ENCODE measurements around the gene SPPL3.

The SPPL3 gene

DNA sequence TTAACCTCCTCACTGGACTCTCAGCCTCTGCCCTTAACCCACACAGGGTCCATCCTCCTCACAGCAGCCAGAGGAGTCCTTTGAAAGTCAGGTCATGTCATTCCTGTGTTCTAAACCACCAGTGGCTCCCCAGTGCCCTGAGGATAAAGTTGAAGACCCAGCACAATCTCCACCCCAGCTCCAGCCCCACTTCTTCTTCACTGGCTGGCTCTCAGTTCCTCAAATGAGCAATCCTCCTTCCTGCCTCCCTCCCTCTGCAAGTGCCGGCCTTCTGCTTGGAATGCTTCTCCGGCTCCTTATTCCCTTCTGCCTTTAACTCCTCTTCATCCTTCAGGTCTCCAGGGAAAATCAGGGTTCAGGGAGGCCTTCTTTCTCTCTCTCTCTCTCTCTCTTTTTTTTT lies 32.0 kb upstream of the SPPL3 start:
- Histone ChIP-seq H3K27ac (ENCODE audit: extremely low read depth, low read depth, low read length) (no peak overlapping the region), H3K4me3 (ENCODE audit: low read depth, low read length) (no peak overlapping the region), H3K9me3 (ENCODE audit: control insufficient read depth, insufficient read depth, low read depth, low read length) (no peaks in the 10 kb centered on the region), H3K4me1 (ENCODE audit: control insufficient read depth, insufficient read depth, low read length) (no peaks in the 10 kb centered on the region), H3K36me3 (ENCODE audit: control insufficient read depth in 2 of 2, insufficient read depth in 1 of 2, low read length in 2 of 2) (no peaks in the 10 kb centered on the region)
- POLR2A ChIA-PET: no interaction called here
- TF ChIP-seq ZNF16 (tag by site-specific recombination; IDR thresholded peaks at IDR 0.05; ENCODE audit: low read depth) (no peak), ZNF677 (tag by site-specific recombination; IDR thresholded peaks at IDR 0.05) (no peak), ZNF140 (tag by site-specific recombination; IDR thresholded peaks at IDR 0.05) (no peak), ZNF274 (IDR thresholded peaks at IDR 0.05; ENCODE audit: low read length) (no peak), ZNF274 (tag by site-specific recombination; IDR thresholded peaks at IDR 0.05; ENCODE audit: borderline replicate concordance) (no peak), ZNF513 (tag by site-specific recombination; IDR thresholded peaks at IDR 0.05) (no peak), ZNF670 (tag by site-specific recombination; IDR thresholded peaks at IDR 0.05; ENCODE audit: low read depth) (no peak), ZFP41 (tag by site-specific recombination; IDR thresholded peaks at IDR 0.05; ENCODE audit: borderline replicate concordance) (no peak), KLF10 (tag by site-specific recombination; IDR thresholded peaks at IDR 0.05) (no peak)
- CTCF ChIA-PET: interaction anchor here (0.6 kb wide), 2 partner anchors 337 to 420 kb away, joined by 3 to 4 read pairs; no protein-coding TSS in a partner anchor

- H3K4me3 ChIP-seq (ENCODE audit: low read depth, low read length): no peak overlapping the region
- H3K9me3 ChIP-seq (ENCODE audit: control insufficient read depth, insufficient read depth, low read depth, low read length): no peaks in the 10 kb centered on the region
- H3K4me1 ChIP-seq (ENCODE audit: control insufficient read depth, insufficient read depth, low read length): no peaks in the 10 kb centered on the region
- TF ChIP-seq TRIM28 (IDR thresholded peaks at IDR 0.05; ENCODE audit: borderline replicate concordance, low read length) (no peak), EGR2 (tag by site-specific recombination; IDR thresholded peaks at IDR 0.05; ENCODE audit: low read depth) (0 out of 2 replicates have a peak, but pooled peaks have one; percentile 22), ZNF274 (IDR thresholded peaks at IDR 0.05; ENCODE audit: low read length) (no peak), ZNF274 (tag by site-specific recombination; IDR thresholded peaks at IDR 0.05; ENCODE audit: borderline replicate concordance) (no peak), ZNF571 (tag by site-specific recombination; IDR thresholded peaks at IDR 0.05) (no peak), ZBTB1 (tag by site-specific recombination; IDR thresholded peaks at IDR 0.05) (no peak), KLF7 (tag by site-specific recombination; IDR thresholded peaks at IDR 0.05; ENCODE audit: borderline replicate concordance) (no peak), ZNF596 (tag by site-specific recombination; IDR thresholded peaks at IDR 0.05) (no peak), ZNF214 (tag by site-specific recombination; IDR thresholded peaks at IDR 0.05; ENCODE audit: borderline replicate concordance) (no peak), ZNF350 (tag by site-specific recombination; IDR thresholded peaks at IDR 0.05) (no peak), HOXA7 (CRISPR knock-in tag; IDR thresholded peaks at IDR 0.05; ENCODE audit: borderline replicate concordance) (no peak), BCL11B (tag by site-specific recombination; IDR thresholded peaks at IDR 0.05; ENCODE audit: low read depth) (no peak), ZNF513 (tag by site-specific recombination; IDR thresholded peaks at IDR 0.05) (peak; percentile 78), ZSCAN23 (tag by site-specific recombination; IDR thresholded peaks at IDR 0.05) (no peak), ZNF692 (tag by site-specific recombination; IDR thresholded peaks at IDR 0.05) (no peak)
- TF ChIP-seq, protein P1, sequence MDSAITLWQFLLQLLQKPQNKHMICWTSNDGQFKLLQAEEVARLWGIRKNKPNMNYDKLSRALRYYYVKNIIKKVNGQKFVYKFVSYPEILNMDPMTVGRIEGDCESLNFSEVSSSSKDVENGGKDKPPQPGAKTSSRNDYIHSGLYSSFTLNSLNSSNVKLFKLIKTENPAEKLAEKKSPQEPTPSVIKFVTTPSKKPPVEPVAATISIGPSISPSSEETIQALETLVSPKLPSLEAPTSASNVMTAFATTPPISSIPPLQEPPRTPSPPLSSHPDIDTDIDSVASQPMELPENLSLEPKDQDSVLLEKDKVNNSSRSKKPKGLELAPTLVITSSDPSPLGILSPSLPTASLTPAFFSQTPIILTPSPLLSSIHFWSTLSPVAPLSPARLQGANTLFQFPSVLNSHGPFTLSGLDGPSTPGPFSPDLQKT (IDR thresholded peaks at IDR 0.05; ENCODE audit: borderline replicate concordance, low read depth, low read length): no peak
- no peaks in the 10 kb centered on the region for H3K36me3 ChIP-seq (ENCODE audit: control insufficient read depth in 2 of 2, insufficient read depth in 1 of 2, low read length in 2 of 2)
- H3K27ac ChIP-seq (ENCODE audit: extremely low read depth, low read depth, low read length): no peak overlapping the region
- POLR2A ChIA-PET: no interaction called here
- CTCF ChIA-PET: no interaction called here
These were observed 29.6 kb upstream of the SPPL3 start for GRCh38 chr12:120933786-120934185.

Data from HEK293 (cell line).